Activated T-cell treated with anti-CD3 and anti-CD28 coated beads for 4 hours (primary cell): Measurements from ENCODE around the gene TEX9.
"Not testable (repeated sequence)": the region's sequence is repeated elsewhere in the genome, so short reads cannot be mapped to it uniquely, and the experiment has no call there.

Source experiments
- DNase-seq: peaks from one replicate; pipeline ENCODE4 v3.0.0-alpha.2; 2020

The TEX9 gene

GRCh38 chr15:56367156-56367555 lies 1.9 kb downstream of the TEX9 start:
- DNase-seq, result no peak

- DNase-seq, result no peak
Measured at GRCh38 chr15:56369234-56369633, 4.0 kb downstream of the TEX9 start.

GRCh38 chr15:56371495-56372147 lies 6.4 kb downstream of the TEX9 start:
- DNase-seq, result no peak

GRCh38 chr15:56374693-56375092 lies 9.5 kb downstream of the TEX9 start:
- DNase-seq, result not testable (repeated sequence)

GRCh38 chr15:56377822-56378221 lies 12.6 kb downstream of the TEX9 start:
- not testable (repeated sequence) for DNase-seq

GRCh38 chr15:56383010-56383409 lies 17.8 kb downstream of the TEX9 start:
- DNase-seq, result no peak

- DNase-seq, result no peak
Measured at GRCh38 chr15:56385908-56386307, 20.7 kb downstream of the TEX9 start.

GRCh38 chr15:56390739-56391267 lies 25.6 kb downstream of the TEX9 start:
- no peak for DNase-seq

- no peak for DNase-seq
Measured at GRCh38 chr15:56393277-56393676, 28.1 kb downstream of the TEX9 start.

- DNase-seq, result no peak
Measured at GRCh38 chr15:56394909-56395308, 29.7 kb downstream of the TEX9 start.

GRCh38 chr15:56397325-56397724 lies 32.1 kb downstream of the TEX9 start:
- DNase-seq, result not testable (repeated sequence)

GRCh38 chr15:56399209-56399608 lies 34.0 kb downstream of the TEX9 start:
- not testable (repeated sequence) for DNase-seq

- DNase-seq, result no peak
Measured at GRCh38 chr15:56410721-56411120, 45.5 kb downstream of the TEX9 start.

- DNase-seq, result no peak
Measured at GRCh38 chr15:56411122-56411749, 46.0 kb downstream of the TEX9 start.

GRCh38 chr15:56413114-56413733 lies 48.0 kb downstream of the TEX9 start:
- not testable (repeated sequence) for DNase-seq

GRCh38 chr15:56425276-56425675 lies 60.0 kb downstream of the TEX9 start:
- DNase-seq, result no peak

GRCh38 chr15:56425976-56426375 lies 60.8 kb downstream of the TEX9 start:
- DNase-seq, result no peak

- DNase-seq, result no peak
Measured at GRCh38 chr15:56428821-56429458, 63.7 kb downstream of the TEX9 start.

GRCh38 chr15:56432304-56432703 lies 67.1 kb downstream of the TEX9 start:
- no peak for DNase-seq

GRCh38 chr15:56440214-56440770 lies 75.1 kb downstream of the TEX9 start:
- DNase-seq, result no peak

- no peak for DNase-seq
Measured at GRCh38 chr15:56442354-56442753, 77.1 kb downstream of the TEX9 start.

GRCh38 chr15:56445746-56446145 lies 80.5 kb downstream of the TEX9 start:
- no peak for DNase-seq

GRCh38 chr15:56454836-56455235 lies 89.6 kb downstream of the TEX9 start:
- DNase-seq, result no peak
